Activated naive CD8-positive, alpha-beta T cell treated with anti-CD3 and anti-CD28 coated beads, Interleukin-2, amount 10 ng/mL, durations not matched to agents 7 days and 5 days (primary cell): ENCODE data around the gene INPP5A. TPM values are rescaled to one million over a fixed set of nuclear protein-coding genes. Genes with fewer than 3 reads are reported as not detected.

ENCODE experiments used
- ATAC-seq: fragments of 150-1000 bp; cut with Tn5 transposase; one replicate; pipeline ENCODE4 v1.10.0; 2021; ENCODE audit warnings: low read depth, moderate library complexity
- POLR2A ChIA-PET: fragments of 350-600 bp; sonication (Branson Sonifier 250); formaldehyde crosslinking; loops from one replicate; lab custom pipeline; 2021; ENCODE audit warnings: antibody characterized with exemption; lab: Charles Lee
- DNase-seq: peaks from one replicate; pipeline ENCODE4 v3.0.0; 2021
- H3K27ac Mint-ChIP-seq: one replicate; pipeline ENCODE4 v1.8.0; 2022; ENCODE audit warnings: mild to moderate bottlenecking, mixed read lengths
- H3K27me3 Mint-ChIP-seq: one replicate; pipeline ENCODE4 v1.8.0; 2022; ENCODE audit warnings: mild to moderate bottlenecking, moderate library complexity, mixed read lengths
- H3K36me3 Mint-ChIP-seq: one replicate; pipeline ENCODE4 v1.8.0; 2021; ENCODE audit warnings: mild to moderate bottlenecking, mixed read lengths
- H3K4me1 Mint-ChIP-seq: one replicate; pipeline ENCODE4 v1.8.0; 2021; ENCODE audit warnings: mixed read lengths
- H3K4me3 Mint-ChIP-seq: one replicate; pipeline ENCODE4 v1.8.0; 2022; ENCODE audit warnings: mild to moderate bottlenecking, moderate library complexity, mixed read lengths
- H3K9me3 Mint-ChIP-seq: one replicate; pipeline ENCODE4 v1.8.0; 2021; ENCODE audit warnings: mixed read lengths
- total RNA-seq, 2 experiments: library from RNA; stranded (reverse); gene quantifications; one replicate each; pipeline ENCODE4 v1.2.3, GENCODE V29; 2021

The INPP5A gene
- total RNA-seq, 2 experiments from 2014 or later = 14.1 to 15.7 TPM

DNA sequence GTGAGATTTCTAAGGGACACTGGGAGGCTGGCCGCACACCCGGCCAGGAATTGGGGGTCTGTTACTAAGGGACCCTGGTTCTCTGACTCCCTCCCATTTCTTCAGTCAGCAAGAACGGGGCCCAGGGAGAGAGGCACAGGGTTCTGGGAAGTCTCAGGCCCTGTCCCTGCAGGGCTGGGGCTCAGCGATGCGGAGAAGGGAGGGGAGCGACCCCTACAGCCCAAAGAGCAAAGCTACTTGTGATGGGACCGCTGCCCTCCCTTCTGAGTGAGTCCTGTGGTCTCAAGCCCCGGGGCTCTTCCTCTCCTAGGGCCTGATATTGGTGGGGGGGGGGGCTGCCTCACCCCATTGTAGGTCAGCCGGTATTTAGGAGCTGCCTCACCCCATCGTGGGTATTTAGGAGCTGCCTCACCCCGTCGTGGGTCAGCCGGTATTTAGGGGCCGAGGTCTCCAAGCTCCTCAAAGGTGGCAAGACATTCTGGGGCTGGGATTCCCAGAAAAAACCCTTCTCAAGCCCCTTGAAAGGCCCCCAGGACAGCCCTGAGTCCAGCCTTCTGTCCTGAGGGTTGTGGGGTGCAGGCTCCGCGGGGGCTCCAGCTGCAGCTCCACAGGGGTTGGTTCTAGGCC is 265.2 kb downstream of the INPP5A start:
- ATAC-seq (no peak), DNase-seq (no peak)
- H3K9me3 Mint-ChIP-seq = no peaks in the 10 kb centered on the region
- POLR2A ChIA-PET = no interaction called here
- no peaks in the 10 kb centered on the region for H3K4me1 Mint-ChIP-seq
- H3K27me3 Mint-ChIP-seq = no peaks in the 10 kb centered on the region
- no peaks in the 10 kb centered on the region for H3K36me3 Mint-ChIP-seq
- H3K4me3 Mint-ChIP-seq = no peak overlapping the region
- H3K27ac Mint-ChIP-seq = no peak overlapping the region

DNA sequence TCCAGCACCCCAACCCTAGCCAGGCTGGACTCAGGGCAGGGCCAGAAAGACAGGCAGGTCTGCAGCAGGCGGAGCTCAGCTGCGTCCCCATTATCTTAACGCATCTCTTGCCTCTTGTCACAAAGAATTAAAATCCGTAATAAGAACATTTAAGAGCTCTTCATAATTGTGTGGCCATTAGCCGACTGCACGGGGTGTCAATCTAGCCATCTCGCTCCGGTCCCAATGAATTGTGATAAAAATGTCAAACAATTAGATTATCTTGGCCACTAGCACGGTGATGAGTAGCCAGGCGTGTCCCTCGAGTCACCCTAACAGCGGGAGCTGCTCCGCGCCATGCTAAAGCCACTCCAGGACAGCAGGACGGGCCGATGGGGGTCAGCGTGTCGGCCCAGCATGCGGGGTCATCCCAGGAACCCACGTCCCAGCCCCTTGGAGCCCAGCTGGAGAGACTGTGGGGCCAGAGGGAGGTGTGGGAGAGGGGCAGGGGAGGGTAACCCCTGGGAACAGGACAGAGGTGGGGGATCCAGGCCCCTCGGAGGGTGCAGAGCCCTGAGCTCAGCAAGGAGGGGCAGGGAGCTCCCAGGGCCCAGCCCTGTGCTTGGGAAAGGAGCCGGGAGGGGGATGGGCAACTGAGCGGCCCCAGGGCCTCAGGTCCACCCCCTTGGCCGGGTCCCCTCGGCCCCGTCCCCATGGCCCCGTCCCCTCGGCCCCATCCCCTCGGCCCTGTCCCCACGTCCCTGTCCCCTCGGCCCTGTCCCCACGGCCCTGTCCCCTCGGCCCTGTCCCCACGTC is 266.0 kb downstream of the INPP5A start:
- H3K27me3 Mint-ChIP-seq = no peaks in the 10 kb centered on the region
- H3K27ac Mint-ChIP-seq = no peak overlapping the region
- no peak overlapping the region for H3K4me3 Mint-ChIP-seq
- POLR2A ChIA-PET = no interaction called here
- ATAC-seq = no peak
- no peak for DNase-seq
- H3K36me3 Mint-ChIP-seq = no peaks in the 10 kb centered on the region
- no peaks in the 10 kb centered on the region for H3K9me3 Mint-ChIP-seq
- no peaks in the 10 kb centered on the region for H3K4me1 Mint-ChIP-seq

DNA sequence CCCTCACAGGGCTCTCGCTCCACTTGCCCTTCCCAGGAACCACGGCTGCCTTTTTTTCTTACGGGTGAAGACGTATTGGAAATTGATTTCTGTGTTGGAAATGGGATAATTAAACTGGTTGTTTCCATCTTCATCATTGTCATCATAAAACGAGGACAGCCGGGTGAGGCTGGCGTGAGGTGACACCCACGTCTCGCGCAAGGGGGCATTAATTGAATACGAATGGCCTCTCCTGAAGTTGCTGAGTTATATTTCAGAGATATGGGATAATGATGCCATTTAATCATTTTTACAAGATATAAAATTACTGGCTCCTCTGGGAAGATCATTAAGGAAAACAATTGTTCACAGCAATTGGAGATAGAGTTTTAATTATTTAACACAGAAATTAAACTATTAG is 266.7 kb downstream of the INPP5A start:
- ATAC-seq (no peak), DNase-seq (no peak)
- H3K27ac Mint-ChIP-seq = no peak overlapping the region
- H3K36me3 Mint-ChIP-seq = no peaks in the 10 kb centered on the region
- POLR2A ChIA-PET = no interaction called here
- no peaks in the 10 kb centered on the region for H3K9me3 Mint-ChIP-seq
- no peaks in the 10 kb centered on the region for H3K27me3 Mint-ChIP-seq
- H3K4me1 Mint-ChIP-seq = no peaks in the 10 kb centered on the region
- no peak overlapping the region for H3K4me3 Mint-ChIP-seq

DNA sequence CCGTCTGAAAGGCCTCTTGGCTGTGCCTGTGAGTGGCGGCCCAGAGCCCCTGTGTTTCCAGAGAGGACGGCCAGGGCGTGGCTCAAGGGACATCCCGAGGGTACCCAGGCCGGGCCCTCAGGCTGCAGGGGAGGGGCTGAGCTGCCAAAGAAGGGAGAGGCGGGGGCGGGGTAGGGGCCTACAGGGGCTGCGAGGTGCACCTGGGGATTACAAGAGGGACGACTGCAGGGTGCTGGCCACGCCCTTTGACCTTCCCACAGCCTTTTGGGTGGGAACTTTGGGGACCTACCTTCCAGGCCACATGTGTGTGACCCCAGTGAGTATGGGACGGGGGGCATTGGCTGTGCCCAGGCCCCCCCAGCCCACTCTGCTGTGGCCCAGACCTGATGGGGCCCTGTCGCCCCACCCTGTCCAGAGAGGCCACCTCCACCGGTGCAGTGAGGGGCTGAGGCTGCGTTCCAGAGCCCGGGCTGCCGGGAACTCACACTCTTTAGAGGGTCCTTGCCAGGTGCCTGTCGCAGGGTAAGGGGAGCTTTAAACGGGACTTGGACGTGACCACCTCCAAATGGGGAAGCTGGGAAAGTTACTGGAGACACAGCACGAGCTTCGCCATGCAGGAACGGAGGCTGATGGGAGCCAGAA is 267.3 kb downstream of the INPP5A start:
- Mint-ChIP-seq H3K9me3 (no peaks in the 10 kb centered on the region), H3K36me3 (no peaks in the 10 kb centered on the region), H3K4me3 (no peak overlapping the region), H3K27ac (no peak overlapping the region), H3K27me3 (no peaks in the 10 kb centered on the region), H3K4me1 (no peaks in the 10 kb centered on the region)
- DNase-seq (no peak), ATAC-seq (no peak)
- POLR2A ChIA-PET = no interaction called here

DNA sequence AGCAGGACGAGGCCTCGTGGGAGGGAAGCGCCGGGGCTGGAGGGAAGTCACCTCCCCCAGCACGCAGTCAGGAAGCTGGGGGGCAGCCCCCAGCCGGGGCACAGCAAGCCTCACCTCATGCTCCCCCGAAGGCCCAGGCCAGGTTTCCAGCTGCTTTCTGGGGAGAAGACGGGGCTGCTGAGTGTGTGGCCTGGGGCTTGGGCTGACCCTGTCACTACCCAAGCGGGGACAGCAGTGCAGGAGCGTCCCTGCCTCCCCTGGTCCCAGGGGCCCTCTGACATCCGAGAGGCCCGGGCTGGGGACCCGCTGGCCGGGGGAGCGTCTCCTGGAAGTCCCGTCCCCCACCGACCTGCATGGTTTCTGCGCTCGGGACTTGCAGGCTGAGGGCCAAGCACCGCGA is 268.0 kb downstream of the INPP5A start:
- H3K4me3 Mint-ChIP-seq = no peak overlapping the region
- DNase-seq (no peak), ATAC-seq (no peak)
- H3K4me1 Mint-ChIP-seq = no peaks in the 10 kb centered on the region
- no peak overlapping the region for H3K27ac Mint-ChIP-seq
- H3K9me3 Mint-ChIP-seq = no peaks in the 10 kb centered on the region
- no peaks in the 10 kb centered on the region for H3K36me3 Mint-ChIP-seq
- H3K27me3 Mint-ChIP-seq = no peaks in the 10 kb centered on the region
- POLR2A ChIA-PET = no interaction called here

DNA sequence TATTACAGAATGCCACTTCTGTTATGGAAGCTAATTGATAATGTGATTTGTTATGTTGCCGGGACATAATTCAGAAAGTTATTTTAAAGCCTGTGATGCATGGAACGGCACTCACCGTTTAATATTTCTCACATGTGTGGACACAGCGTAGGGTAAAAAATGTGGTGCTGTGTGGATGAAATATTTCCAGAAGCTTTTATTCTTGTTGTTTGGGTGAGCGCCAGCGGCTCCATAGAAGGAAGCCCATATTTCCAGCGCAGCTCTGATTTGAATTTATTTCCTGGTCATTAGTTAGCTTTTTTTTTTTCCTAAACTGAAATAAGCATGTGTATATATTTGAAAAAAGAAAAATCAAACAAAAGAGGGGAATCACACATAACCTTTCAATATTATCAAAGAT is 268.5 kb downstream of the INPP5A start:
- DNase-seq (no peak), ATAC-seq (no peak)
- Mint-ChIP-seq H3K4me1 (no peaks in the 10 kb centered on the region), H3K9me3 (no peaks in the 10 kb centered on the region), H3K27ac (no peak overlapping the region), H3K4me3 (no peak overlapping the region), H3K36me3 (no peaks in the 10 kb centered on the region), H3K27me3 (no peaks in the 10 kb centered on the region)
- POLR2A ChIA-PET = no interaction called here

DNA sequence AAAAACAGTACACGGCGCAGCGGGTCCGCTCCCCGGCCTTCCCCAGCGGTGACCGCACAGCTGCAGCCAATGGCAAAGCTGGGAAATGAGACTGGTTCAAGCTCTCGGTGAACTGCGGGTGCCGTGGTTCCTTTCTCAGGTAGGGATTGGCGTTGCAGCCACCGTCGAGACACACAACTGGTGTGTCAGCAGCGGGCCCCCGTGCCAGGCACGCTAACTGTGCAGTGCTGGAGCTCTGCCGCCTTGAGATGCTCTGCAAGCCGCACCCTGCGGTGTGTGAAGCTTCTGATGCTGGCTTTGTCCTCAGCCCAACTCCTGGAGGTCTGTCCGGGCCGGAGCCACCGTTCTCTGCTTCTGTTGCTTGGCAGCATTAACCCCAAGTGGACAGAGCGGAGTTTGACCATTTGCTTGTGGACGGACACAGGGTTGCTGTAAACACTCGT is 269.0 kb downstream of the INPP5A start:
- ATAC-seq = no peak
- H3K9me3 Mint-ChIP-seq = no peaks in the 10 kb centered on the region
- peak; percentile 15 for DNase-seq
- no peak overlapping the region for H3K27ac Mint-ChIP-seq
- POLR2A ChIA-PET = no interaction called here
- H3K36me3 Mint-ChIP-seq = no peaks in the 10 kb centered on the region
- no peak overlapping the region for H3K4me3 Mint-ChIP-seq
- no peaks in the 10 kb centered on the region for H3K4me1 Mint-ChIP-seq
- H3K27me3 Mint-ChIP-seq = no peaks in the 10 kb centered on the region

DNA sequence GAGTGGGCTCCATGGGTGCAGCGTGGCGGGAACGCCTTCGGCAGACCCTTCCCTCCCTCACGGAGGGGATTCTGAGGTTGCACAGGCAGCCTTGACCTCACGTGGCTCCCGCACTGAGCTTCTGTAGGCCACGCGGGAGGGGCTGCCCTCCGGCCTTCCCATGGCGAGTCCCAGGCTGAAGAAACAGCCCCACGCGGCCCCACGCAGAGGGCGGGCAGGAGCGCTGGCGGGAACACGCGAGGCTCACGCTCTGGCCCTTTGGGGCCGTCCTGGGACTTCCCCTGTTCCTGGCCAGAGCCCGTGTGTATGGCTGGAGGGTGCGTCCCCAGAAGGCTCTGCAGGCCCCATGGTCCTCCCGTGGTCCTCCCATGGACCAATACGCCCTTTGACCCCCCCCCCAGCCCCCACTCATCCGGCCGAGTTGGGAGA is 270.0 kb downstream of the INPP5A start:
- POLR2A ChIA-PET = no interaction called here
- no peak overlapping the region for H3K27ac Mint-ChIP-seq
- peak; percentile 15 for DNase-seq
- H3K9me3 Mint-ChIP-seq = no peaks in the 10 kb centered on the region
- H3K36me3 Mint-ChIP-seq = no peaks in the 10 kb centered on the region
- ATAC-seq = no peak
- no peaks in the 10 kb centered on the region for H3K27me3 Mint-ChIP-seq
- no peaks in the 10 kb centered on the region for H3K4me1 Mint-ChIP-seq
- no peak overlapping the region for H3K4me3 Mint-ChIP-seq

DNA sequence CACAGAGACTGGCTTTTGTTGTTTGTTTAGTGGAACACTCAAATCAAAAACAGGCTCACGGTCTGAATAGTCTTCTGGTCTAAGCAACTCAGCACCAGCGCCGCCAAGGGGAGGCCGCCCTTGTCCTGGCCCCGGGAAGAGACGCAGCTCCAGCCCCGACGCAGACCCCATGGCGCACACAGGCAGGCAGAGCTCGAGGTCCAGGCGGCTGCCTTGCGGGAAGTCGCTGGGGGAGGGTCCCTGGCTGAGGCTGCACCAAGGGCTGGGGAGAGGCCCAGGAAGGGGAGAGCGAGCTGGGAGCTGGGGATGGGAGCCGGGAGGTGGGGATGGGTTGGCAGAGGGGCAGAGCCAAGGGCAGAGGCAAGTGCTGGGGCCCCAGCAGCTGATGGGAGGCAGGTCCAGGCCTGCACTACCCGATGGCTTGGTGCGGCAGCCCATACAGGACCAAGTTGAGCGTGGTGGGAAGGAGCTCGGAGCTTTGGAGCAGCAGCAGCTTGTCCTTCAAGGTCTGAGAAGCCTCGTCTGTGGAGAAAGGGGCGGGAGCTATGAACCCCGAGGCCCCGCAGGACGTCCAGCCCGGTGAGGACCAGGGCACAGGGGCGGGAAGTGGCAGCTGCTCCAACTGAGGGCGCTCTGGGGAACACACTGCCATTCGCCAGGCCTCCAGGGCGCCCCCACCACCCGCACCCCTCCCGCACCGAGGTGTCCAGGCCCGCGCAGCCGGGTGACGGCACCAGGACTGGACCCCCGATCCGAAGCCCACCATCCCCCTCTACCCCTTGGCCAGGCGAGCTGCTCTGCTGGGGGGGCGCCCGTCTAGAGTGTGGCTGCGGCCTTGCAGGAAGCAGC is 271.0 kb downstream of the INPP5A start:
- H3K4me1 Mint-ChIP-seq = no peaks in the 10 kb centered on the region

DNA sequence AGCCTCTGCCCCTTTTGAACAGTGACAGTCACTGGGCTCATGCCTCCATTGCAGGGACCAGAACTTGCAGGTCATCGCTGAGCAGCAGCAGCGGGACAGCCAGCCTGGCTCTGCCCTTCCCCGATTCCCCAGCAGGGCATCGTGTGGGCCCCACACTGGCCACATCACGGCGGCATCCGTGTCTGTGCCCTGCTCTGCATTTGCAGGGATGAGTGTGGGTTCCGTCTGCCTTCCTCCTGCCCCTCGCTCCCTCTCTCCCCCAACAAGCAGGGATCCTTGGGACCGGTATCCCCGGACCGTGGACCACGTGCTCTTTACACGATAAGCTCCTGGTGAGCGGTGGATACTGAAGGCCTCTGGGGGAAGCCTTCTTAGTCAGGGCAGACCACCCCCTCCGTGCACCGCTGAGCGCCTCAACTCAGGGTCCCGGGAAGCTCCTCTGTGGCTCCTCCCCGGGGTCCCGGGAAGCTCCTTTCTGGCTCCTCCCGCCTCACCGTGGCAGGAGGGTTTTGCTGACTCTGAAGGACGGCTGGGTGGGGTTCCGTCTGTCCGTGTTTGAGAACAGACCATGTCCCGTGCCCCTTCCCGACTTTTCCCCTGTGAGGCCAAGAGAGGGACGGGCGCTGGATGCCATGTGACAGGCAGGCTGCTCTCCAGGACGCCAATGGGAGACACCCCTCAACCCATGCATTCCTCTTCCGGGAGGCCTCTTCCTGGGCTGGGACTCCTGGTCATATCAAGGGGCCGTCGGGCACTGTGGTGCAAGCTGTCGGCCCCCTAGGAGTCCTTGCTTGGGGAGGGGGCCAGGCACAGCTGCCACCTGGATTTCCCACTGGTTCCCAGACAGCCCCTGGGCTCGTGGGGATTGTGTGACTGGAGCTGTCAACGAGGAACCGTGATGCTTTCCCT is 271.9 kb downstream of the INPP5A start:
- no peaks in the 10 kb centered on the region for H3K36me3 Mint-ChIP-seq
- H3K9me3 Mint-ChIP-seq = no peaks in the 10 kb centered on the region
- DNase-seq (no peak), ATAC-seq (no peak)
- POLR2A ChIA-PET = no interaction called here
- H3K27me3 Mint-ChIP-seq = no peaks in the 10 kb centered on the region
- H3K27ac Mint-ChIP-seq = no peak overlapping the region
- H3K4me1 Mint-ChIP-seq = no peaks in the 10 kb centered on the region
- no peak overlapping the region for H3K4me3 Mint-ChIP-seq

More for the DNA sequence above, 271.0 kb downstream of the INPP5A start:
- H3K4me3 Mint-ChIP-seq = no peak overlapping the region
- H3K36me3 Mint-ChIP-seq = no peaks in the 10 kb centered on the region
- no peaks in the 10 kb centered on the region for H3K9me3 Mint-ChIP-seq
- POLR2A ChIA-PET = no interaction called here
- no peaks in the 10 kb centered on the region for H3K27me3 Mint-ChIP-seq
- DNase-seq (no peak), ATAC-seq (no peak)
- H3K27ac Mint-ChIP-seq = no peak overlapping the region

DNA sequence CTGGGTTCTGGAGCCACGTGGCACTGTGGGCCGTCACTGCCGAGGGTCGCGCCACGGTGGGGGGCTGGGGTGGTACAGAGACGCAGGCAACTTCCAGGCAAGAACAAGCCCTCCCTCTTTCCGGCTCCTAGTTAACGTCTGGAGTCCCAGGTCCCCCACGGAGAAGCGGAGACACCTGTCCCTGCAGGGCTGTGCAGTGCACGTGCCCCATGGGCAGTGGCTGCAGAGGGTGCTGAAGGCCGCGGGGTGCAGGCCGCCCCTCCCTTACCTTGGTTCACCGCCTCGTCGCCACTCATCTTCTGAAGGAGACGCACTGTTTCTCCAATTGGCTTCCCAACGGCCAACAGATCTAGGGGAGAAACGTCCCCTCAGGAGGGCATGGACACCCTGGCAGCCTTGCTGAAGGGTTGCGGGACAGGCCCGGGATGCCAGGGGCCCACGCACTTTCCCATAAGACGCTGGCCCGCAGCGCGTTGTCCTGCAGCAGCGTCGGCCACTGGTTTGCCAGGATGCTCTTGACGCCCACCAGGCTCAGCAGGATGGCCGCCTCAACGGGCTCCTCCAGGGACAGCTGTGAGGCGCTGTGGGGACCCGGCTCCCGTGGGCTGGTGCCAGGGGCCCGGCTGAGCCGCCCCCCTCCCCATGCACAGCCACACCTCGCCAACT is 272.7 kb downstream of the INPP5A start:
- H3K27ac Mint-ChIP-seq = no peak overlapping the region
- H3K9me3 Mint-ChIP-seq = no peaks in the 10 kb centered on the region
- DNase-seq = no peak
- no peaks in the 10 kb centered on the region for H3K36me3 Mint-ChIP-seq
- no peak for ATAC-seq
- POLR2A ChIA-PET = no interaction called here
- no peaks in the 10 kb centered on the region for H3K4me1 Mint-ChIP-seq
- H3K27me3 Mint-ChIP-seq = no peaks in the 10 kb centered on the region
- no peak overlapping the region for H3K4me3 Mint-ChIP-seq
